DOHH2 (cell line): ENCODE results near the gene EVL.

Experiments used
- H3F3A ChIP-seq: fragments of 200-600 bp; sonication (generic), shearing (Covaris generic); 2 replicates; pipeline ENCODE4 v1.6.0; 2016; ENCODE audit warnings: antibody characterized with exemption, mild to moderate bottlenecking; ENCODE audit not compliant: control insufficient read depth, insufficient read depth
- H3K27ac ChIP-seq: fragments of 200-600 bp; sonication (generic); 2 replicates; pipeline ENCODE4 v1.5.1; 2014; ENCODE audit warnings: low read depth, mild to moderate bottlenecking, low read length, moderate library complexity
- H3K27me3 ChIP-seq: fragments of 200-600 bp; sonication (generic); 2 replicates; pipeline ENCODE4 v1.6.1; 2014; ENCODE audit warnings: mild to moderate bottlenecking, low read length, mixed read lengths; ENCODE audit not compliant: control insufficient read depth
- H3K36me3 ChIP-seq: fragments of 200-600 bp; sonication (generic); 2 replicates; pipeline ENCODE4 v1.6.1; 2014; ENCODE audit warnings: mild to moderate bottlenecking, low read length, moderate library complexity, mixed read lengths; ENCODE audit not compliant: control insufficient read depth
- H3K4me1 ChIP-seq: fragments of 200-600 bp; sonication (generic); 2 replicates; pipeline ENCODE4 v1.6.1; 2014; ENCODE audit warnings: mild to moderate bottlenecking, low read length, mixed read lengths; ENCODE audit not compliant: control insufficient read depth
- H3K4me2 ChIP-seq: fragments of 200-600 bp; sonication (generic); 2 replicates; pipeline ENCODE4 v1.6.0; 2014; ENCODE audit warnings: mild to moderate bottlenecking, low read length, moderate library complexity
- H3K4me3 ChIP-seq: fragments of 200-600 bp; sonication (generic); 2 replicates; pipeline ENCODE4 v1.5.1; 2014; ENCODE audit warnings: mild to moderate bottlenecking, low read length, mixed read lengths
- H3K79me2 ChIP-seq: fragments of 200-600 bp; sonication (generic); 2 replicates; pipeline ENCODE4 v1.6.1; 2014; ENCODE audit warnings: mild to moderate bottlenecking, low read length, mixed read lengths; ENCODE audit not compliant: control insufficient read depth
- H3K9me2 ChIP-seq: fragments of 200-600 bp; sonication (generic); replicated peaks from 2 replicates; pipeline ENCODE4 v1.6.1; 2014; ENCODE audit warnings: mild to moderate bottlenecking, low read length, mixed read lengths; ENCODE audit not compliant: control insufficient read depth
- H3K9me3 ChIP-seq: fragments of 200-600 bp; sonication (generic); 2 replicates; pipeline ENCODE4 v1.6.1; 2014; ENCODE audit warnings: antibody characterized with exemption, low read length, mixed read lengths; ENCODE audit not compliant: control insufficient read depth, insufficient read depth
- H4K20me1 ChIP-seq: fragments of 200-600 bp; sonication (generic); 2 replicates; pipeline ENCODE4 v1.6.0; 2014; ENCODE audit warnings: low read depth, mild to moderate bottlenecking, antibody characterized with exemption, low read length, moderate library complexity; ENCODE audit not compliant: control insufficient read depth, insufficient read depth
- EZH2phosphoT487 ChIP-seq: fragments of 200-600 bp; sonication (generic); IDR thresholded peaks from 2 replicates; pipeline ENCODE4 v1.6.1; 2017; ENCODE audit warnings: borderline replicate concordance, mild to moderate bottlenecking, antibody characterized with exemption, low read length, moderate library complexity, mixed read lengths
- TF ChIP-seq, protein P1 (sequence below): fragments of 200-600 bp; sonication (generic); IDR thresholded peaks from one replicate; pipeline ENCODE4 v1.5.1; 2014; ENCODE audit warnings: antibody characterized with exemption, mild to moderate bottlenecking, low read depth, low read length; ENCODE audit not compliant: poor library complexity, severe bottlenecking

The EVL gene

GRCh38 chr14:100076606-100077005, 11.4 kb downstream of the EVL start:
- Histone ChIP-seq H3K4me2 (no peak overlapping the region), H3K9me2 (no peaks in the 10 kb centered on the region), H3F3A (no peaks in the 10 kb centered on the region), H3K4me3 (no peak overlapping the region), H3K9me3 (no peaks in the 10 kb centered on the region), H3K27ac (no peak overlapping the region), H3K36me3 (no peaks in the 10 kb centered on the region), H3K4me1 (peaks cover 17% of the 10 kb centered on the region), H4K20me1 (no peaks in the 10 kb centered on the region), H3K27me3 (no peaks in the 10 kb centered on the region), H3K79me2 (no peaks in the 10 kb centered on the region)
- TF ChIP-seq, protein P1, sequence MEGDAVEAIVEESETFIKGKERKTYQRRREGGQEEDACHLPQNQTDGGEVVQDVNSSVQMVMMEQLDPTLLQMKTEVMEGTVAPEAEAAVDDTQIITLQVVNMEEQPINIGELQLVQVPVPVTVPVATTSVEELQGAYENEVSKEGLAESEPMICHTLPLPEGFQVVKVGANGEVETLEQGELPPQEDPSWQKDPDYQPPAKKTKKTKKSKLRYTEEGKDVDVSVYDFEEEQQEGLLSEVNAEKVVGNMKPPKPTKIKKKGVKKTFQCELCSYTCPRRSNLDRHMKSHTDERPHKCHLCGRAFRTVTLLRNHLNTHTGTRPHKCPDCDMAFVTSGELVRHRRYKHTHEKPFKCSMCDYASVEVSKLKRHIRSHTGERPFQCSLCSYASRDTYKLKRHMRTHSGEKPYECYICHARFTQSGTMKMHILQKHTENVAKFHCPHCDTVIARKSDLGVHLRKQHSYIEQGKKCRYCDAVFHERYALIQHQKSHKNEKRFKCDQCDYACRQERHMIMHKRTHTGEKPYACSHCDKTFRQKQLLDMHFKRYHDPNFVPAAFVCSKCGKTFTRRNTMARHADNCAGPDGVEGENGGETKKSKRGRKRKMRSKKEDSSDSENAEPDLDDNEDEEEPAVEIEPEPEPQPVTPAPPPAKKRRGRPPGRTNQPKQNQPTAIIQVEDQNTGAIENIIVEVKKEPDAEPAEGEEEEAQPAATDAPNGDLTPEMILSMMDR = no peak
- TF ChIP-seq EZH2phosphoT487 = no peak

- Histone ChIP-seq H3K36me3 (no peaks in the 10 kb centered on the region), H3K27me3 (no peaks in the 10 kb centered on the region), H3K4me3 (no peak overlapping the region), H3K27ac (no peak overlapping the region), H3K9me2 (no peaks in the 10 kb centered on the region), H3F3A (no peaks in the 10 kb centered on the region), H4K20me1 (no peaks in the 10 kb centered on the region), H3K9me3 (no peaks in the 10 kb centered on the region), H3K79me2 (no peaks in the 10 kb centered on the region), H3K4me2 (no peak overlapping the region), H3K4me1 (peaks cover 12% of the 10 kb centered on the region)
- TF ChIP-seq, protein P1 = no peak
- TF ChIP-seq EZH2phosphoT487 = no peak
Observed at GRCh38 chr14:100077441-100077840, 12.2 kb downstream of the EVL start.

DNA sequence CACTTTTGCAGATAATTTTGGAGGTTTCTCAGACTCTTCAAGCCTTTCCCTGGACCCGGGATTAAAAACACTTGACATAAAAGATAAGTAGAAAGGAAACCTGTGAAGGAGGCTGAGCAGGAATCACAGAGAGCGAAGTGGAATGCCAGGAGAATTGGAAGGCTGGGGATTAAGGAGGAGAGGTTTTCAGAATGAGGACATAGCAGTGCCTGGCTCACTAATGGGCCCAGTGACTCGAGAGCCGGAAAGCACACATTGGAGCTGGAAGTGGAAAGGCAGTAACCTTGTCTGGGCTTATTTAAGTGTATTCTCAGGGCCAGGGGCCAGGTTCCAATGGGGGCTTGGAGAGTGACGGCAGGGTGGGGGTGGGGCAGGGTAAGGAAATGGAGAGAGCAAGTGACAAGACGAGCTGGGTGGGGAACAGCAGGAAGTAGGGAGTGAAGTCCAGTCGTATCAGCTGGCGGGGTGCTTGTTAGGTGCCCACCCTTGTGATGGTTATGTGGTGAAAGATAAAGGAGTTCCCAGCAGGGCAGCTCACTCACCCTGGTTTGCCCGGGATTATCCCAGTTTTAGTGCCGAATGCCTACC, 13.1 kb downstream of the EVL start:
- TF ChIP-seq EZH2phosphoT487 = no peak
- TF ChIP-seq, protein P1 = no peak
- no peaks in the 10 kb centered on the region for H3K27me3 ChIP-seq
- no peak overlapping the region for H3K4me2 ChIP-seq
- peaks cover 4% of the 10 kb centered on the region for H3K4me1 ChIP-seq
- H3K4me3 ChIP-seq = no peak overlapping the region
- H3F3A ChIP-seq = no peaks in the 10 kb centered on the region
- no peaks in the 10 kb centered on the region for H3K9me2 ChIP-seq
- no peaks in the 10 kb centered on the region for H3K9me3 ChIP-seq
- no peaks in the 10 kb centered on the region for H4K20me1 ChIP-seq
- no peaks in the 10 kb centered on the region for H3K79me2 ChIP-seq
- no peak overlapping the region for H3K27ac ChIP-seq
- H3K36me3 ChIP-seq = no peaks in the 10 kb centered on the region
